Endothelial cell of umbilical vein (primary cell): ENCODE results near the gene DUSP15. TPM values are rescaled to one million over a fixed set of nuclear protein-coding genes. Genes with fewer than 3 reads are reported as not detected.

Experiments
- BruUV-seq: library from RNA; stranded (reverse); fragments of 400-500 nt; replicated peaks from 2 replicates; lab custom pipeline; 2021; lab: Mats Ljungman, UMichigan
- CTCF ChIA-PET: fragments of 300-600, 350-600 bp; sonication (Branson Sonifier 250); formaldehyde crosslinking; loops from one replicate; lab custom pipeline; 2021; ENCODE audit warnings: antibody characterized with exemption, inconsistent platforms; lab: Charles Lee
- POLR2A ChIA-PET: fragments of 300-600, 350-600 bp; sonication (Branson Sonifier 250); formaldehyde crosslinking; loops from one replicate; lab custom pipeline; 2021; ENCODE audit warnings: antibody characterized with exemption, inconsistent platforms; lab: Charles Lee
- DNase-seq: peaks from one replicate; pipeline ENCODE4 v3.0.0-alpha.2; 2011; ENCODE audit warnings: low read depth, low spot score
- FAIRE-seq: peaks from 2 replicates; lab custom pipeline; 2011; peaks lifted over from hg19 to GRCh38; lab: Jason Lieb, UNC
- H2AFZ ChIP-seq: 2 replicates; pipeline ENCODE4 v1.6.0; 2012; ENCODE audit warnings: low read depth, low read length, control low read depth, inconsistent platforms
- H3K27ac ChIP-seq: 2 replicates; pipeline ENCODE4 v1.5.1; 2011; ENCODE audit warnings: low read depth, mild to moderate bottlenecking, control low read depth, low read length, moderate library complexity; ENCODE audit not compliant: insufficient read depth
- H3K27me3 ChIP-seq, 2 experiments: 2 replicates each; pipeline versions ENCODE4 v1.6.0 to v1.6.1; 2011; ENCODE audit warnings: low read length in 2 of 2, mixed read lengths in 1 of 2; ENCODE audit not compliant: control insufficient read depth in 2 of 2, insufficient read depth in 2 of 2
- H3K36me3 ChIP-seq, 2 experiments: 2 replicates in 1 of 2; 3 replicates in 1 of 2; pipeline ENCODE4 v1.5.1; 2011; ENCODE audit warnings: low read length in 2 of 2, mild to moderate bottlenecking in 1 of 2, moderate library complexity in 1 of 2; ENCODE audit not compliant: control insufficient read depth in 2 of 2, insufficient read depth in 2 of 2; ENCODE audit errors: extremely low read depth in 1 of 2
- H3K4me1 ChIP-seq: 3 replicates; pipeline ENCODE4 v1.5.1; 2011; ENCODE audit warnings: mild to moderate bottlenecking, low read length; ENCODE audit not compliant: control insufficient read depth, insufficient read depth; ENCODE audit errors: extremely low read depth
- H3K4me2 ChIP-seq: 2 replicates; pipeline ENCODE4 v1.6.1; 2011; ENCODE audit warnings: low read length, control low read depth, mixed read lengths; ENCODE audit not compliant: insufficient read depth
- H3K4me3 ChIP-seq, 3 experiments: fragments of 200-600 bp in 1 of 3; sonication (generic), shearing (Covaris generic) in 1 of 3; replicated peaks in 1 of 3; 2 replicates each; pipeline ENCODE4 v1.5.1; 2011 to 2016; ENCODE audit warnings: control low read depth in 3 of 3, low read length in 3 of 3, mild to moderate bottlenecking in 2 of 3, inconsistent platforms in 1 of 3, low read depth in 1 of 3, moderate library complexity in 1 of 3; ENCODE audit not compliant: insufficient read depth in 1 of 3
- H3K79me2 ChIP-seq: 2 replicates; pipeline ENCODE4 v1.6.0; 2012; ENCODE audit warnings: low read length, inconsistent platforms; ENCODE audit not compliant: control insufficient read depth, insufficient read depth
- H3K9ac ChIP-seq: replicated peaks from 2 replicates; pipeline ENCODE3; 2011; ENCODE audit warnings: low read length, control low read depth; ENCODE audit not compliant: insufficient read depth; ENCODE audit errors: extremely low read depth
- H3K9me1 ChIP-seq: replicated peaks from 3 replicates; pipeline ENCODE4 v1.6.0; 2011; ENCODE audit warnings: mild to moderate bottlenecking, low read length; ENCODE audit not compliant: control insufficient read depth, insufficient read depth; ENCODE audit errors: extremely low read depth
- H3K9me3 ChIP-seq: replicated peaks from 2 replicates; pipeline ENCODE4 v1.5.1; 2012; ENCODE audit warnings: low read length, inconsistent platforms; ENCODE audit not compliant: control insufficient read depth, insufficient read depth
- H4K20me1 ChIP-seq: replicated peaks from 2 replicates; pipeline ENCODE3; 2011; ENCODE audit warnings: mild to moderate bottlenecking, low read length; ENCODE audit not compliant: control insufficient read depth, insufficient read depth; ENCODE audit errors: extremely low read depth
- EZH2 ChIP-seq: IDR thresholded peaks from 2 replicates; pipeline ENCODE4 v1.6.1; 2012; ENCODE audit warnings: borderline replicate concordance, low read depth, mild to moderate bottlenecking, moderate library complexity, low read length, inconsistent platforms; ENCODE audit not compliant: severe bottlenecking
- FOS ChIP-seq: IDR thresholded peaks from 2 replicates; pipeline ENCODE4 v1.6.1; 2011; ENCODE audit warnings: mild to moderate bottlenecking, low read length, moderate library complexity, borderline replicate concordance; ENCODE audit not compliant: insufficient read depth
- GATA2 ChIP-seq: IDR thresholded peaks from 2 replicates; pipeline ENCODE4 v1.7.0; 2011; ENCODE audit warnings: low read depth, mild to moderate bottlenecking, moderate library complexity, mixed read lengths, low read length; ENCODE audit not compliant: insufficient read length, insufficient read depth
- JUN ChIP-seq: IDR thresholded peaks from 2 replicates; pipeline ENCODE4 v1.6.1; 2011; ENCODE audit warnings: borderline replicate concordance, low read depth; ENCODE audit not compliant: insufficient read length, insufficient read depth
- MYC ChIP-seq: IDR thresholded peaks from one replicate; pipeline ENCODE4 v1.6.1; 2011; ENCODE audit warnings: mild to moderate bottlenecking, low read depth, low read length
- POLR2A ChIP-seq: IDR thresholded peaks from 2 replicates; pipeline ENCODE4 v1.6.1; 2012; ENCODE audit warnings: low read depth, mild to moderate bottlenecking, control low read depth, low read length
- POLR2AphosphoS5 ChIP-seq: IDR thresholded peaks from 2 replicates; pipeline ENCODE4 v1.6.1; 2012; ENCODE audit warnings: low read depth, mild to moderate bottlenecking, control low read depth, low read length, moderate library complexity; ENCODE audit not compliant: insufficient read depth
- dilution Hi-C: fragments of 300-500 bp; cut with MboI; formaldehyde crosslinking; loops from one replicate; pipeline ENCODE4 v1.15.0; 2019; ENCODE audit warnings: low sequenced_read_pairs; ENCODE audit not compliant: extremely low pct_ligation_motif_present
- intact Hi-C: fragments of 100-400 bp; cut with micrococcal nuclease; formaldehyde crosslinking; loops from one replicate; pipeline ENCODE4 v1.10.0; 2022
- polyA plus RNA-seq, 4 experiments: library from polyadenylated mRNA; depleted of rRNA in 3 of 4; stranded (reverse) in 3 of 4; unstranded in 1 of 4; fragments of >200 nt; gene quantifications; 2 replicates each; pipeline versions ENCODE4 v1.2.1 to v1.2.3, GENCODE V29; 2011 to 2012; ENCODE audit warnings: missing spikeins in 1 of 4
- total RNA-seq: library from RNA; stranded (reverse); gene quantifications from 2 replicates; pipeline ENCODE4 v1.2.3, GENCODE V29; 2021
- TF ChIP-seq, protein P1 (sequence below), 2 donors: IDR thresholded peaks; 1 replicate in 1 of 2; 2 replicates in 1 of 2; pipeline ENCODE4 v1.5.1; 2011; ENCODE audit warnings: low read length in 2 of 2, mild to moderate bottlenecking in 2 of 2, moderate library complexity in 2 of 2, control low read depth in 1 of 2, inconsistent platforms in 1 of 2, low read depth in 1 of 2; ENCODE audit not compliant: insufficient read depth in 1 of 2; ENCODE audit errors: extremely low read depth in 1 of 2
- TF ChIP-seq, protein P2 (sequence below): IDR thresholded peaks from 2 replicates; pipeline ENCODE4 v1.6.1; 2011; ENCODE audit not compliant: insufficient read depth, insufficient read length

The DUSP15 gene
- total and polyA plus RNA-seq, 2 donors (not counting 3 experiments of a cell fraction or from before 2014, with no cell fraction given) = 0.33 TPM; not detected in 1

DNA sequence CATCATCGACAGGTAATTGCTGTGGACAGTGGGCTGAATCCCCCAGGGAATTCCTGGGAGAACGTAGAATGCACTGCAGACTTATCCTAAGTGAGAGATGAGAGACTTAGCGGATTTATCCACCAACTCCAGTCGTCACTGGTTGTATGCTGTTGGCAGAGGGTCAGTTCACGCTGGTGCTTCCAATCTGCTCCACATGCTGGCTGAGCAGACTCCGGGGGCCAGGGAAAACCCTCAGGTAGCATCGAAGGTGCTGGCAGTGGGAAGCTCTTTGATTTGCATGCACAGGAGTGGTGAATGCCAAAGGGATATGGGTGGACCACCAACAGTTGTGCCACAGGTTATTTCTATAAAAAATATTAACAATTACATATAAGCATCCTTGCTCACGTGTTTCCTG is 20.3 kb upstream of the DUSP15 start:
- Histone ChIP-seq H3K9ac (no peak overlapping the region), H4K20me1 (no peaks in the 10 kb centered on the region), H3K27ac (no peak overlapping the region), H3K36me3 (no peaks in the 10 kb centered on the region), H3K4me3 (no peak overlapping the region), H3K79me2 (no peaks in the 10 kb centered on the region), H3K9me1 (no peaks in the 10 kb centered on the region), H3K4me1 (no peaks in the 10 kb centered on the region), H3K27me3 (peaks cover 3 to 5% of the 10 kb centered on the region in 2 experiments), H3K4me2 (no peak overlapping the region), H3K9me3 (no peaks in the 10 kb centered on the region), H2AFZ (no peak overlapping the region)
- CTCF ChIA-PET = interaction anchor here (0.6 kb wide), 1 partner anchor 1593 kb away, joined by 3 read pairs; no protein-coding TSS in a partner anchor
- POLR2A ChIA-PET = no interaction called here
- intact Hi-C loops = no loop called here
- dilution Hi-C loops = no loop called here
- no TSS peak for BruUV-seq
- FAIRE-seq (no peak), DNase-seq (no peak)
- TF ChIP-seq, protein P1, sequence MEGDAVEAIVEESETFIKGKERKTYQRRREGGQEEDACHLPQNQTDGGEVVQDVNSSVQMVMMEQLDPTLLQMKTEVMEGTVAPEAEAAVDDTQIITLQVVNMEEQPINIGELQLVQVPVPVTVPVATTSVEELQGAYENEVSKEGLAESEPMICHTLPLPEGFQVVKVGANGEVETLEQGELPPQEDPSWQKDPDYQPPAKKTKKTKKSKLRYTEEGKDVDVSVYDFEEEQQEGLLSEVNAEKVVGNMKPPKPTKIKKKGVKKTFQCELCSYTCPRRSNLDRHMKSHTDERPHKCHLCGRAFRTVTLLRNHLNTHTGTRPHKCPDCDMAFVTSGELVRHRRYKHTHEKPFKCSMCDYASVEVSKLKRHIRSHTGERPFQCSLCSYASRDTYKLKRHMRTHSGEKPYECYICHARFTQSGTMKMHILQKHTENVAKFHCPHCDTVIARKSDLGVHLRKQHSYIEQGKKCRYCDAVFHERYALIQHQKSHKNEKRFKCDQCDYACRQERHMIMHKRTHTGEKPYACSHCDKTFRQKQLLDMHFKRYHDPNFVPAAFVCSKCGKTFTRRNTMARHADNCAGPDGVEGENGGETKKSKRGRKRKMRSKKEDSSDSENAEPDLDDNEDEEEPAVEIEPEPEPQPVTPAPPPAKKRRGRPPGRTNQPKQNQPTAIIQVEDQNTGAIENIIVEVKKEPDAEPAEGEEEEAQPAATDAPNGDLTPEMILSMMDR (IDR thresholded peaks at IDR 0.05; ENCODE audit: extremely low read depth in 1 of 2, insufficient read depth in 1 of 2, low read depth in 1 of 2, low read length in 2 of 2) = no peak
- no peak for TF ChIP-seq POLR2A
- TF ChIP-seq MYC = no peak
- no peak for TF ChIP-seq POLR2AphosphoS5
- TF ChIP-seq GATA2 = no peak
- no peak for TF ChIP-seq EZH2
- TF ChIP-seq, protein P2, sequence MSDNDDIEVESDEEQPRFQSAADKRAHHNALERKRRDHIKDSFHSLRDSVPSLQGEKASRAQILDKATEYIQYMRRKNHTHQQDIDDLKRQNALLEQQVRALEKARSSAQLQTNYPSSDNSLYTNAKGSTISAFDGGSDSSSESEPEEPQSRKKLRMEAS = no peak
- TF ChIP-seq JUN = no peak
- no peak for TF ChIP-seq FOS
